Calu3 (cell line): Measurements from ENCODE around the gene RAB43. TPM values are rescaled to one million over a fixed set of nuclear protein-coding genes. Genes with fewer than 3 reads are reported as not detected.

Source experiments
- BruUV-seq: library from RNA; stranded (reverse); fragments of 400-500 nt; replicated peaks from 2 replicates; lab custom pipeline; 2021; lab: Mats Ljungman, UMichigan
- CTCF ChIA-PET: fragments of 300-600 bp; sonication (Branson Sonifier 250); formaldehyde crosslinking; loops from one replicate; lab custom pipeline; 2022; ENCODE audit warnings: antibody characterized with exemption; lab: Charles Lee
- DNase-seq: peaks from one replicate; pipeline ENCODE4 v3.0.0; 2022
- H3K27ac Mint-ChIP-seq: one replicate; pipeline ENCODE4 v1.8.0; 2022; ENCODE audit warnings: mixed read lengths; ENCODE audit not compliant: unreplicated experiment
- H3K27me3 Mint-ChIP-seq: one replicate; pipeline ENCODE4 v1.8.0; 2022; ENCODE audit warnings: mixed read lengths; ENCODE audit not compliant: unreplicated experiment
- H3K36me3 Mint-ChIP-seq: one replicate; pipeline ENCODE4 v1.8.0; 2022; ENCODE audit warnings: mild to moderate bottlenecking, moderate library complexity, mixed read lengths; ENCODE audit not compliant: insufficient read depth, unreplicated experiment
- H3K4me1 Mint-ChIP-seq: one replicate; pipeline ENCODE4 v1.8.0; 2022; ENCODE audit warnings: mild to moderate bottlenecking, low read depth, mixed read lengths; ENCODE audit not compliant: unreplicated experiment
- H3K4me3 Mint-ChIP-seq: one replicate; pipeline ENCODE4 v1.8.0; 2022; ENCODE audit warnings: mild to moderate bottlenecking, low read depth, moderate library complexity, mixed read lengths; ENCODE audit not compliant: unreplicated experiment
- H3K9me3 Mint-ChIP-seq: one replicate; pipeline ENCODE4 v1.8.0; 2022; ENCODE audit warnings: low read depth, mixed read lengths; ENCODE audit not compliant: unreplicated experiment
- intact Hi-C: fragments of 100-400 bp; cut with micrococcal nuclease; formaldehyde crosslinking; loops from one replicate; pipeline ENCODE4 v1.10.0; 2022; ENCODE audit not compliant: unreplicated experiment
- total RNA-seq: library from RNA; stranded (reverse); gene quantifications from 2 replicates; pipeline ENCODE4 v1.2.3, GENCODE V29; 2022
- TF ChIP-seq, protein P1 (sequence below): fragments of 200-600 bp; IDR thresholded peaks from one replicate; pipeline ENCODE4 v1.8.0; 2022; ENCODE audit warnings: antibody characterized with exemption; ENCODE audit not compliant: unreplicated experiment

RAB43 gene
- total RNA-seq, 1 experiment from 2014 or later, result 21.2 TPM

DNA sequence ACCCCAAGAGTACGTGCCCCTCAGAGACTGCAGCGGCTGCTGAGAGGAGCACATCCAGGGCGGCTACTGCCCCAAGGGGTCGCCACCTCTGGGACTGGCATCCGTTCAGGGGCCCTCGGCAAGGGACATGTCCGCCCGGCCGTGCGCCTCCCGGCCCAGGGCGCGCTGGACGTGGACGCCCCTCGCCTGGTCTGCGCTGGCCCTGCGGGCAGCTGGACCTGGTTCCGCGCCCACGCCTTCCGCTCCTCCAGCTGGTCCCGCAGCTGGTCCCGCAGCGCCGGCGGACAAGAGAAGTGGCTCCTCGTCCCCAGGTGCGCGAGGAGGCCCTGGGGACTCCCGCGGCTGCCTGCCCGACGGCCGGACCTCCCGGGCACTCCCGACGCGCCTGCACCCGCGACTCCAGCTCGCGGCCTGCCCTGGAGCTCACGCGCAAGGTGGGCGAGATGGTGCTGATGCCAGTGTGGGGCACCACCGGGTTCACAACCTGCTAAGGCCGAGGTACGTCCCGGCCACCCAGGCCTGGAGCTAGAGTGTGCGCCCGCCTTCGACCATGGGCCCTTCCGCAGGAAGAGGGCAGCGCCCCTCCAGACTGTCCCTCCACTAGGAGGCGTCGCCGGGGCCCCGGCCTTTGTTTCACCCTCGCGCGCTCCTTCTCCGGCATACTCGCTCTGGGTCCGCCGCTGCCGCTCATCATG lies 75.4 kb downstream of the RAB43 start:
- intact Hi-C loops, result no loop called here
- DNase-seq, result no peak
- Mint-ChIP-seq H3K4me1 (peaks cover under 1% of the 10 kb centered on the region), H3K27me3 (peaks cover 45% of the 10 kb centered on the region), H3K36me3 (no peaks in the 10 kb centered on the region), H3K27ac (no peak overlapping the region), H3K9me3 (peaks cover 4% of the 10 kb centered on the region), H3K4me3 (no peak overlapping the region)
- CTCF ChIA-PET, result no interaction called here
- TF ChIP-seq, protein P1, sequence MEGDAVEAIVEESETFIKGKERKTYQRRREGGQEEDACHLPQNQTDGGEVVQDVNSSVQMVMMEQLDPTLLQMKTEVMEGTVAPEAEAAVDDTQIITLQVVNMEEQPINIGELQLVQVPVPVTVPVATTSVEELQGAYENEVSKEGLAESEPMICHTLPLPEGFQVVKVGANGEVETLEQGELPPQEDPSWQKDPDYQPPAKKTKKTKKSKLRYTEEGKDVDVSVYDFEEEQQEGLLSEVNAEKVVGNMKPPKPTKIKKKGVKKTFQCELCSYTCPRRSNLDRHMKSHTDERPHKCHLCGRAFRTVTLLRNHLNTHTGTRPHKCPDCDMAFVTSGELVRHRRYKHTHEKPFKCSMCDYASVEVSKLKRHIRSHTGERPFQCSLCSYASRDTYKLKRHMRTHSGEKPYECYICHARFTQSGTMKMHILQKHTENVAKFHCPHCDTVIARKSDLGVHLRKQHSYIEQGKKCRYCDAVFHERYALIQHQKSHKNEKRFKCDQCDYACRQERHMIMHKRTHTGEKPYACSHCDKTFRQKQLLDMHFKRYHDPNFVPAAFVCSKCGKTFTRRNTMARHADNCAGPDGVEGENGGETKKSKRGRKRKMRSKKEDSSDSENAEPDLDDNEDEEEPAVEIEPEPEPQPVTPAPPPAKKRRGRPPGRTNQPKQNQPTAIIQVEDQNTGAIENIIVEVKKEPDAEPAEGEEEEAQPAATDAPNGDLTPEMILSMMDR, result no peak
- BruUV-seq, result no TSS peak

DNA sequence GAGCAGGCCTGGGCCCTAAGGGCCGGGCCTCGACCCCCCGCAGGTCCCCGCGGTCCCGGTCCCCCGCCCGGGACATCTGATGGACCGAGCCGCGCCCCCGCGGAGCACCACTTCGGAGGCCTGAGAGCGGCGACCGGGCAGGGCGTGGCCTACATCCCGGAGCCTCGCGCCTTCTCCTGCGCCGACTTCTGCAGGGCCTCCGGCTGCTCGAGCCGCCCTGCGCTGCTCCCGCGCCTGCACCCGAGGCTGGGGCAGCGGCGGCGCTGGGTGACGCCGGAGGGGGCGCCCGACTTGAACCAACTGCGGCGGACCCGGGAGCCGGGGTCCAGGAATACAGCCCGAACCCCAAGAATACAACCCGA lies 75.9 kb downstream of the RAB43 start:
- H3K27ac Mint-ChIP-seq, result no peak overlapping the region
- TF ChIP-seq, protein P1, result no peak
- intact Hi-C loops, result no loop called here
- H3K4me1 Mint-ChIP-seq, result no peaks in the 10 kb centered on the region
- H3K27me3 Mint-ChIP-seq, result peaks cover 48% of the 10 kb centered on the region
- CTCF ChIA-PET, result no interaction called here
- H3K4me3 Mint-ChIP-seq, result no peak overlapping the region
- BruUV-seq, result no TSS peak
- no peaks in the 10 kb centered on the region for H3K36me3 Mint-ChIP-seq
- peaks cover 4% of the 10 kb centered on the region for H3K9me3 Mint-ChIP-seq
- DNase-seq, result no peak

DNA sequence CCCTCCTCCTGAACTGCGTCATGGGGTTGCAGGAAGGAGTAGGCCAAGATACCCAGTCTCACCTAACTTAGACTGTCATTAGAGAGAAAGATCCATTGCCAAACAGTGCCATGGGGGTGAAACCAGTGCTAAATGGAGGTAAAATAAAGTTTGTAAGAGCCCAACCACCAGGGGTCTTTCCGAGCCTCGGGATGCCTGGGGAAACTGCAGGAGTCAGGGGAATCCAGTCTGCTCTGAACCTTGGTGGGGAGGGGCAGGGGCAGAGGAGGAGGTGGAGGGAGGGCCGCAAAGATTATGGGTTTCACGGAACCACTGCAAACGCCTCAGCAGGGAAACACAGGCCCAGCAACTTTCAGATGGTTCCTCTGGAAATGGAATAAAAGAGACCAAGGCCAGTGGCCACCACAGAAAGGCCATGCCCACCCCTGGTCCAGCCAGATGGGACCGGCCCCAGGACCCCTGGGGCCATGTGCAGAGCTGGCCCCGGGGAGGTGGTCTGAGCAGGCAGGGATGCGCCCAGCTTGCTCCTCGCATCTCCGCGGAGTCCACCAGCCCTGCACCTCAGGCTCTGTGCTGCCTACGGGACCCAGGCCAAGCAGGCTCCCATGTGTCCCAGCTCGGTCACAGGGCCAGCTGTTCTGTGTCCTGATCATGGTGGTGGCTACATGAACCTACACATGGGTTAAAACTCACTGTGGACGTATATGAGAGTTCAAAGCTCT lies 80.9 kb downstream of the RAB43 start:
- CTCF ChIA-PET, result interaction anchor here (0.9 to 1.0 kb wide), 2 partner anchors 13 to 71 kb away, joined by 3 to 4 read pairs; no protein-coding TSS in a partner anchor
- no peak overlapping the region for H3K27ac Mint-ChIP-seq
- peaks cover 73% of the 10 kb centered on the region for H3K27me3 Mint-ChIP-seq
- H3K9me3 Mint-ChIP-seq, result no peaks in the 10 kb centered on the region
- H3K4me1 Mint-ChIP-seq, result peaks cover 8% of the 10 kb centered on the region
- H3K36me3 Mint-ChIP-seq, result no peaks in the 10 kb centered on the region
- H3K4me3 Mint-ChIP-seq, result no peak overlapping the region
- TF ChIP-seq, protein P1, result no peak
- DNase-seq, result no peak
- intact Hi-C loops, result no loop called here
- BruUV-seq, result no TSS peak

DNA sequence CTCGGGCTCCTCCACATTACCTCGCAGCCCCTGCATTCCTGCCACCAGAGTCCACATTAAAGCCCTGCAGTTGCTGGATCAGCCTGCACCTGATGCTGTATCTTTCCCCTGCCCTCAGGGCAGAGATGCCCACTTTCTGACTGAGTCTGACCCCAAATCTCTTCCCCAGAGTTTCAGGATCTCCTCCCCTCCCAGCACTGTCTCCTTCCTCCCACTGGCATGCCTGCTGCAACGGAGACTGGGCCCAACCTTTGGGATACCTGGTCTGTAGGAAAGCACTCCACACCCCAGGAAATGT lies 81.6 kb downstream of the RAB43 start:
- no TSS peak for BruUV-seq
- intact Hi-C loops, result no loop called here
- no peak for DNase-seq
- Mint-ChIP-seq H3K9me3 (no peaks in the 10 kb centered on the region), H3K4me1 (peaks cover 8% of the 10 kb centered on the region), H3K36me3 (no peaks in the 10 kb centered on the region), H3K27me3 (peaks cover 76% of the 10 kb centered on the region), H3K27ac (no peak overlapping the region), H3K4me3 (no peak overlapping the region)
- TF ChIP-seq, protein P1, result no peak
- CTCF ChIA-PET, result interaction anchor here (0.8 to 1.4 kb wide), 3 partner anchors 14 to 122 kb away, joined by 4 to 6 read pairs (median 5); no protein-coding TSS in a partner anchor
